HK-2 (cell line): ENCODE measurements around the gene PSMG3.

Experiments used
- DNase-seq: peaks from one replicate; pipeline ENCODE4 v3.0.0-alpha.2; 2018; ENCODE audit not compliant: unreplicated experiment

Gene PSMG3

GRCh38 chr7:1558841-1559625, 10.8 kb downstream of the PSMG3 start:
- no peak for DNase-seq

- DNase-seq = no peak
Measured at GRCh38 chr7:1558181-1558811, 11.5 kb downstream of the PSMG3 start.

- DNase-seq = no peak
Measured at GRCh38 chr7:1557771-1558170, 12.1 kb downstream of the PSMG3 start.

GRCh38 chr7:1557006-1557405, 12.8 kb downstream of the PSMG3 start:
- no peak for DNase-seq

GRCh38 chr7:1555813-1556543, 13.9 kb downstream of the PSMG3 start, which contains the start of gene TMEM184A:
Gene TMEM184A (minus strand): TSS chr7:1556205. CDS start chr7:1555484, 721 bp downstream.
- peak; percentile 94 for DNase-seq

GRCh38 chr7:1555046-1555812, 14.6 kb downstream of the PSMG3 start:
- peak; percentile 95 for DNase-seq

GRCh38 chr7:1554333-1555045, 15.3 kb downstream of the PSMG3 start:
- DNase-seq = no peak

- no peak for DNase-seq
Measured at GRCh38 chr7:1553512-1554210, 16.2 kb downstream of the PSMG3 start.

- DNase-seq = no peak
Measured at GRCh38 chr7:1552200-1552599, 17.6 kb downstream of the PSMG3 start.

- no peak for DNase-seq
Measured at GRCh38 chr7:1550846-1551155, 19.0 kb downstream of the PSMG3 start.

- DNase-seq = no peak
Measured at GRCh38 chr7:1550005-1550845, 19.6 kb downstream of the PSMG3 start.

GRCh38 chr7:1549357-1550004, 20.4 kb downstream of the PSMG3 start:
- DNase-seq = no peak

GRCh38 chr7:1548944-1549343, 20.9 kb downstream of the PSMG3 start:
- DNase-seq = no peak

GRCh38 chr7:1548438-1548831, 21.4 kb downstream of the PSMG3 start:
- DNase-seq = no peak

GRCh38 chr7:1547777-1548437, 21.9 kb downstream of the PSMG3 start:
- no peak for DNase-seq

- no peak for DNase-seq
Measured at GRCh38 chr7:1546909-1547776, 22.7 kb downstream of the PSMG3 start.

GRCh38 chr7:1546274-1546908, 23.4 kb downstream of the PSMG3 start:
- DNase-seq = no peak
